ENCODE results near the gene TLX2.

GRCh38 chr2:74560591-74560990 is 46.3 kb downstream of the TLX2 start:
- TF ChIP-seq, protein P1, sequence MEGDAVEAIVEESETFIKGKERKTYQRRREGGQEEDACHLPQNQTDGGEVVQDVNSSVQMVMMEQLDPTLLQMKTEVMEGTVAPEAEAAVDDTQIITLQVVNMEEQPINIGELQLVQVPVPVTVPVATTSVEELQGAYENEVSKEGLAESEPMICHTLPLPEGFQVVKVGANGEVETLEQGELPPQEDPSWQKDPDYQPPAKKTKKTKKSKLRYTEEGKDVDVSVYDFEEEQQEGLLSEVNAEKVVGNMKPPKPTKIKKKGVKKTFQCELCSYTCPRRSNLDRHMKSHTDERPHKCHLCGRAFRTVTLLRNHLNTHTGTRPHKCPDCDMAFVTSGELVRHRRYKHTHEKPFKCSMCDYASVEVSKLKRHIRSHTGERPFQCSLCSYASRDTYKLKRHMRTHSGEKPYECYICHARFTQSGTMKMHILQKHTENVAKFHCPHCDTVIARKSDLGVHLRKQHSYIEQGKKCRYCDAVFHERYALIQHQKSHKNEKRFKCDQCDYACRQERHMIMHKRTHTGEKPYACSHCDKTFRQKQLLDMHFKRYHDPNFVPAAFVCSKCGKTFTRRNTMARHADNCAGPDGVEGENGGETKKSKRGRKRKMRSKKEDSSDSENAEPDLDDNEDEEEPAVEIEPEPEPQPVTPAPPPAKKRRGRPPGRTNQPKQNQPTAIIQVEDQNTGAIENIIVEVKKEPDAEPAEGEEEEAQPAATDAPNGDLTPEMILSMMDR (IDR thresholded peaks at IDR 0.05; ENCODE audit: low read depth, low read length, missing input control): no peak
- no peak for TF ChIP-seq SP1 (IDR thresholded peaks at IDR 0.05)

Data from liver (tissue), 3 donors.